H1 (cell line): ENCODE results near the gene GTF3C5. TPM values are rescaled to one million over a fixed set of nuclear protein-coding genes. Genes with fewer than 3 reads are reported as not detected.

Experiments
- CTCF ChIA-PET: fragments of 300-600 bp; sonication (Branson Sonifier 250); formaldehyde crosslinking; loops from one replicate; lab custom pipeline; 2021; ENCODE audit not compliant: partially characterized antibody; lab: Charles Lee
- POLR2A ChIA-PET: fragments of 300-600 bp; sonication (Branson Sonifier 250); formaldehyde crosslinking; loops from one replicate; lab custom pipeline; 2021; ENCODE audit warnings: inconsistent platforms; ENCODE audit not compliant: partially characterized antibody; lab: Charles Lee
- DNase-seq, 2 experiments: peaks; one replicate each; pipeline versions ENCODE4 v3.0.0 to v3.0.0-alpha.2; 2010 to 2022; ENCODE audit warnings: low spot score in 2 of 2, low read depth in 1 of 2, mixed read lengths in 1 of 2
- FAIRE-seq: peaks from 2 replicates; lab custom pipeline; 2011; peaks lifted over from hg19 to GRCh38; lab: Jason Lieb, UNC
- H2AFZ ChIP-seq: 2 replicates; pipeline ENCODE4 v1.8.1; 2012; ENCODE audit warnings: low read length, inconsistent platforms
- H2AK5ac ChIP-seq: 2 replicates; pipeline ENCODE4 v1.6.1; 2013; ENCODE audit warnings: low read depth, low read length
- H2BK120ac ChIP-seq: replicated peaks from 2 replicates; pipeline ENCODE3; 2013; ENCODE audit warnings: low read depth, low read length, inconsistent platforms
- H2BK12ac ChIP-seq: 2 replicates; pipeline ENCODE4 v1.6.1; 2013; ENCODE audit warnings: low read depth, low read length
- H2BK15ac ChIP-seq: 2 replicates; pipeline ENCODE4 v1.6.1; 2013; ENCODE audit warnings: low read length
- H2BK20ac ChIP-seq: 2 replicates; pipeline ENCODE4 v1.6.1; 2013; ENCODE audit warnings: low read length
- H2BK5ac ChIP-seq: 2 replicates; pipeline ENCODE4 v1.6.1; 2013; ENCODE audit warnings: low read depth, low read length
- H3K14ac ChIP-seq: 2 replicates; pipeline ENCODE4 v1.6.1; 2013; ENCODE audit warnings: inconsistent platforms; ENCODE audit not compliant: insufficient read length
- H3K18ac ChIP-seq: 2 replicates; pipeline ENCODE4 v1.6.1; 2013; ENCODE audit warnings: low read length; ENCODE audit errors: extremely low read depth
- H3K23ac ChIP-seq: 2 replicates; pipeline ENCODE4 v1.6.1; 2013; ENCODE audit warnings: inconsistent platforms; ENCODE audit not compliant: insufficient read length
- H3K23me2 ChIP-seq: 2 replicates; pipeline ENCODE4 v1.6.1; 2013; ENCODE audit warnings: low read depth, low read length
- H3K27ac ChIP-seq: 2 replicates; pipeline ENCODE4 v1.6.1; 2011; ENCODE audit warnings: low read depth, low read length, inconsistent platforms
- H3K27me3 ChIP-seq, 4 experiments: replicated peaks in 1 of 4; 1 replicate in 1 of 4; 2 replicates in 3 of 4; pipeline versions ENCODE4 v1.6.1 to v1.8.1; 2011 to 2013; ENCODE audit warnings: low read length in 3 of 4, mild to moderate bottlenecking in 3 of 4, inconsistent platforms in 2 of 4, mixed read lengths in 2 of 4, moderate library complexity in 1 of 4; ENCODE audit not compliant: control insufficient read depth in 3 of 4, insufficient read depth in 3 of 4; ENCODE audit errors: extremely low read depth in 1 of 4
- H3K36me3 ChIP-seq, 4 experiments: 2 replicates each; pipeline versions ENCODE4 v1.6.1 to v1.8.1; 2011 to 2013; ENCODE audit warnings: mild to moderate bottlenecking in 4 of 4, low read length in 3 of 4, moderate library complexity in 2 of 4, control low read depth in 1 of 4, inconsistent platforms in 1 of 4; ENCODE audit not compliant: insufficient read depth in 4 of 4, control insufficient read depth in 2 of 4
- H3K4ac ChIP-seq: replicated peaks from 2 replicates; pipeline ENCODE3; 2013; ENCODE audit warnings: low read length, low read depth, mixed read lengths, inconsistent platforms; ENCODE audit not compliant: insufficient read length
- H3K4me1 ChIP-seq, 4 experiments: replicated peaks in 1 of 4; 1 replicate in 1 of 4; 2 replicates in 3 of 4; pipeline versions ENCODE4 v1.6.1 to v1.8.1; 2011 to 2013; ENCODE audit warnings: low read length in 3 of 4, inconsistent platforms in 2 of 4, mixed read lengths in 1 of 4; ENCODE audit not compliant: insufficient read depth in 4 of 4, control insufficient read depth in 3 of 4
- H3K4me2 ChIP-seq, 2 experiments: 2 replicates each; pipeline versions ENCODE4 v1.6.1 to v1.8.1; 2011 to 2013; ENCODE audit warnings: low read depth in 2 of 2, low read length in 2 of 2, control low read depth in 1 of 2, inconsistent platforms in 1 of 2, mild to moderate bottlenecking in 1 of 2; ENCODE audit not compliant: insufficient read depth in 1 of 2
- H3K4me3 ChIP-seq, 4 experiments: fragments of 200-600, 300-600 bp in 1 of 4; sonication (generic), shearing (Covaris generic), sonication (Bioruptor Twin) in 1 of 4; 2 replicates each; pipeline versions ENCODE4 v1.5.1 to v1.8.1; 2011 to 2016; ENCODE audit warnings: low read length in 4 of 4, low read depth in 3 of 4, control low read depth in 2 of 4, inconsistent platforms in 2 of 4, mild to moderate bottlenecking in 2 of 4, mixed read lengths in 1 of 4, moderate library complexity in 1 of 4; ENCODE audit not compliant: insufficient read depth in 2 of 4; ENCODE audit errors: extremely low read depth in 1 of 4
- H3K56ac ChIP-seq: replicated peaks from 2 replicates; pipeline ENCODE3; 2013; ENCODE audit warnings: low read depth, mild to moderate bottlenecking, mixed read lengths, low read length, inconsistent platforms; ENCODE audit not compliant: insufficient read length
- H3K79me1 ChIP-seq: 2 replicates; pipeline ENCODE4 v1.6.1; 2013; ENCODE audit warnings: low read depth, low read length, control low read depth
- H3K79me2 ChIP-seq, 2 experiments: 2 replicates each; pipeline versions ENCODE4 v1.6.1 to v1.8.1; 2012 to 2013; ENCODE audit warnings: low read length in 2 of 2, mild to moderate bottlenecking in 2 of 2, inconsistent platforms in 1 of 2; ENCODE audit not compliant: insufficient read depth in 2 of 2, control insufficient read depth in 1 of 2
- H3K9ac ChIP-seq, 4 experiments: replicated peaks in 1 of 4; 1 replicate in 1 of 4; 2 replicates in 3 of 4; pipeline versions ENCODE4 v1.6.1 to v1.8.1; 2011 to 2013; ENCODE audit warnings: low read depth in 3 of 4, low read length in 3 of 4, control low read depth in 2 of 4, mild to moderate bottlenecking in 2 of 4, moderate library complexity in 2 of 4, inconsistent platforms in 1 of 4; ENCODE audit errors: extremely low read depth in 1 of 4
- H3K9me3 ChIP-seq, 2 experiments: 2 replicates each; pipeline versions ENCODE4 v1.6.1 to v1.8.1; 2012 to 2013; ENCODE audit warnings: mild to moderate bottlenecking in 2 of 2, moderate library complexity in 2 of 2, control low read depth in 1 of 2, inconsistent platforms in 1 of 2, low read depth in 1 of 2, low read length in 1 of 2, mixed read lengths in 1 of 2; ENCODE audit not compliant: insufficient read depth in 2 of 2
- H4K20me1 ChIP-seq, 2 experiments: replicated peaks in 1 of 2; 2 replicates each; pipeline versions ENCODE3 to v1.8.1; 2011 to 2013; ENCODE audit warnings: inconsistent platforms in 2 of 2, low read length in 2 of 2, mild to moderate bottlenecking in 1 of 2; ENCODE audit not compliant: insufficient read depth in 2 of 2, control insufficient read depth in 1 of 2
- H4K5ac ChIP-seq: 2 replicates; pipeline ENCODE4 v1.6.1; 2013; ENCODE audit warnings: low read length, low read depth, mixed read lengths, inconsistent platforms; ENCODE audit not compliant: insufficient read length
- H4K8ac ChIP-seq: 2 replicates; pipeline ENCODE4 v1.8.0; 2013; ENCODE audit warnings: mild to moderate bottlenecking, moderate library complexity, low read length, inconsistent platforms; ENCODE audit not compliant: insufficient read depth; ENCODE audit errors: extremely low read depth
- H4K91ac ChIP-seq: replicated peaks from 2 replicates; pipeline ENCODE3; 2013; ENCODE audit warnings: low read length, mixed read lengths, inconsistent platforms; ENCODE audit not compliant: insufficient read length
- ASH2L ChIP-seq: fragments of 200-600, 300-600 bp; sonication (generic); IDR thresholded peaks from one replicate; pipeline ENCODE4 v1.7.1; 2017; ENCODE audit warnings: low read length
- RBBP5 ChIP-seq: IDR thresholded peaks from 2 replicates; pipeline ENCODE4 v1.7.1; 2012; ENCODE audit warnings: low read depth, mild to moderate bottlenecking, inconsistent platforms, low read length, moderate library complexity, borderline replicate concordance
- WGBS, 2 experiments: shearing (Covaris generic) in 1 of 2; methylation state at CpG; one replicate each; pipeline versions ENCODE4 v1.1.6 to v1.1.7; 2013 to 2015; ENCODE audit warnings: low lambda C conversion rate in 2 of 2, mixed read lengths in 2 of 2, inconsistent platforms in 1 of 2, low coverage in 1 of 2, missing lambda C conversion rate in 1 of 2; ENCODE audit not compliant: insufficient replicate concordance in 2 of 2, insufficient coverage in 1 of 2, insufficient read length in 1 of 2; ENCODE audit errors: extremely low coverage in 1 of 2, missing lambda C conversion rate in 1 of 2; 5-methylcytosine and 5-hydroxymethylcytosine counted together
- polyA plus RNA-seq, 7 experiments: library from polyadenylated mRNA; depleted of rRNA in 3 of 7; stranded (reverse) in 5 of 7; unstranded in 2 of 7; fragments of >200 nt in 5 of 7; fragments of 200-250 nt in 2 of 7; gene quantifications; 1 replicate in 5 of 7; 2 replicates in 1 of 7; 4 replicates in 1 of 7; pipeline versions ENCODE4 v1.2.1 to v1.2.3, GENCODE V29; 2011 to 2013; ENCODE audit warnings: missing spikeins in 2 of 7, mixed read lengths in 2 of 7
- total RNA-seq: library from RNA; stranded (reverse); fragmentation: NEBNext Ultra II Directional; extraction: Animal tissue kit (Norgen Biotek cat#: 25700); gene quantifications from 2 replicates; pipeline ENCODE4 v1.2.1, GENCODE V29; 2021

GTF3C5 gene
- total and polyA plus RNA-seq, 2 of the 8 experiments (the other 6 are each of a cell fraction or from before 2014, with no cell fraction given), result 78.7 to 87.1 TPM

DNA sequence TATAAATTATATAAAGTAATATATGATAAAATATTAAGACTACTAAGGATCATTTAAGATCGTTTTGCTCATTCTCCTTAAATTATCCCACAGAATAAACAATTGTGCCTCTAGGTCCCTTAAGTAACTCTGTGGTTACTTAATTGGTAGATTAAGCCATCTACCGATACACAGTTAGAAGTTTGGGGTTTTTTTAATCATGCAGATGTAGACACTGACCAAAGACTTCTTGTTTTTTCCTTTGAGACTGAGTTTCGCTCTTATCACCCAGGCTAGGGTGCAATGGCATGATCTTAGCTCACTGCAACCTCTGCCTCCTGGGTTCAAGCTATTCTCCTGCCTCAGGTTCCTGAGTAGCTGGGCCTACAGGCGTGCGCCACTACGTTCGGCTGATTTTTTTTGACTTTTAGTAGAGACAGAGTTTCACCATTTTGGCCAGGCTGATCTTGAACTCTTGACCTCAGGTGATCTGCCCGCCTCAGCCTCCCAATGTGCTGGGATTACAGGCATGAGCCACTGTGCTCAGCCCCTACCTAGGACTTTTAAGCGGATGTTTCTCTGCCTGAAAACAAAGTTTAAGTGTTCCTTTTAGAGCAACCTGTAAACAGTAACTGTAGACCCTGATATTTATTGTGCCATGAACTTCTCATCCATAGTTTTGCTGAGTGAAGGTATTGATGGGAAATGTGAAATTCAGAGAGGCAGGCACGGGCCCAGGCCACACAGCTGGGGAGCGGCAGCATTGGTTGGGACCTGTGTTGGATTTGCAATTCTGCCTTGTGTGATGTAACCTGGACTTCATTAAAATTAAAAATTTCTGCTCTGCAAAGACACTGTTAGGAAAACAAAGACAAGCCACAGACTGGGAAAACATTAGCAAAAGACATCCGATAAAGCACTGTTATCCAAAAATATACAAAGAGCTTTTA lies 42.6 kb downstream of the GTF3C5 start:
- Histone ChIP-seq H3K18ac (no peak overlapping the region), H3K79me1 (no peaks in the 10 kb centered on the region), H3K4me2 (no peak overlapping the region), H3K27me3 (no peaks in the 10 kb centered on the region), H3K23ac (no peak overlapping the region), H3K4me3 (no peak overlapping the region), H2BK15ac (no peak overlapping the region), H4K20me1 (no peaks in the 10 kb centered on the region), H4K91ac (no peak overlapping the region), H3K36me3 (no peaks in the 10 kb centered on the region; a peak in 1 of 8 replicates), H4K5ac (no peak overlapping the region), H3K9me3 (no peaks in the 10 kb centered on the region), H2AFZ (no peak overlapping the region), H2BK20ac (no peak overlapping the region), H2BK5ac (no peak overlapping the region), H3K23me2 (no peaks in the 10 kb centered on the region), H2BK120ac (no peak overlapping the region), H3K9ac (no peak overlapping the region), H2AK5ac (no peak overlapping the region), H3K4me1 (no peaks in the 10 kb centered on the region), H3K4ac (no peak overlapping the region), H3K79me2 (no peaks in the 10 kb centered on the region), H3K14ac (no peak overlapping the region), H3K27ac (no peak overlapping the region), H3K56ac (no peak overlapping the region), H2BK12ac (no peak overlapping the region), H4K8ac (no peak overlapping the region)
- POLR2A ChIA-PET, result interaction anchor here (0.7 to 1.8 kb wide), 3 partner anchors 13 to 43 kb away, joined by 3 to 7 read pairs (median 4); no protein-coding TSS in a partner anchor
- CTCF ChIA-PET, result interaction anchor here (0.6 to 1.9 kb wide), 6 partner anchors 22 to 232 kb away, joined by 3 to 6 read pairs (median 4); partner anchors contain the start of gene GTF3C5
- DNase-seq (no peak), FAIRE-seq (no peak)
- TF ChIP-seq ASH2L, result no peak
- TF ChIP-seq RBBP5, result no peak
- WGBS, 2 experiments, result 91% methylated on average over 12 of the region's 12 CpGs; no CpG with 5 or more reads in 1 of the 2 experiments
